C4-2B (cell line): Measurements from ENCODE around the gene NLRX1.

ENCODE experiments used
- ZFX ChIP-seq: fragments of 450-650 bp; IDR thresholded peaks from 2 replicates; pipeline ENCODE4 v1.6.1; 2017
- TF ChIP-seq, protein P1 (sequence below): fragments of 450-650 bp; conservative IDR thresholded peaks from 2 replicates; pipeline ENCODE4 v1.5.1; 2017; ENCODE audit warnings: mild to moderate bottlenecking

DNA sequence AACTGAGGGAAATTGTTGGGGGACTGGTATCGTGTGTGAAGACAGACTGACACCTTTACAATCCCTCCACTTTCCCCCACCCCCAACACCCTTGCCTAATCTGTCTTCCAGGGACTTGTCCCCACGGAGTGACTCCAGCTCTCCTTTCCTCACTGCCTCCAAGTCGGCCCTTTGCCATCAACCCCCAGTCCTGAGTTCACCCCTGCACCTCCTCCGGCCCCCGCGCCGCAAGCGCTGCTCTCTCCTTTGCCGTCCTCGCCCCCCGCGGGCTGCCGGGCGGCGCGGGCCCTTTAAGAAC lies 19.9 kb upstream of the NLRX1 start:
- TF ChIP-seq, protein P1, sequence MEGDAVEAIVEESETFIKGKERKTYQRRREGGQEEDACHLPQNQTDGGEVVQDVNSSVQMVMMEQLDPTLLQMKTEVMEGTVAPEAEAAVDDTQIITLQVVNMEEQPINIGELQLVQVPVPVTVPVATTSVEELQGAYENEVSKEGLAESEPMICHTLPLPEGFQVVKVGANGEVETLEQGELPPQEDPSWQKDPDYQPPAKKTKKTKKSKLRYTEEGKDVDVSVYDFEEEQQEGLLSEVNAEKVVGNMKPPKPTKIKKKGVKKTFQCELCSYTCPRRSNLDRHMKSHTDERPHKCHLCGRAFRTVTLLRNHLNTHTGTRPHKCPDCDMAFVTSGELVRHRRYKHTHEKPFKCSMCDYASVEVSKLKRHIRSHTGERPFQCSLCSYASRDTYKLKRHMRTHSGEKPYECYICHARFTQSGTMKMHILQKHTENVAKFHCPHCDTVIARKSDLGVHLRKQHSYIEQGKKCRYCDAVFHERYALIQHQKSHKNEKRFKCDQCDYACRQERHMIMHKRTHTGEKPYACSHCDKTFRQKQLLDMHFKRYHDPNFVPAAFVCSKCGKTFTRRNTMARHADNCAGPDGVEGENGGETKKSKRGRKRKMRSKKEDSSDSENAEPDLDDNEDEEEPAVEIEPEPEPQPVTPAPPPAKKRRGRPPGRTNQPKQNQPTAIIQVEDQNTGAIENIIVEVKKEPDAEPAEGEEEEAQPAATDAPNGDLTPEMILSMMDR: no peak
- no peak for TF ChIP-seq ZFX
